ENCODE results near the gene FBN2. TPM values are rescaled to one million over a fixed set of nuclear protein-coding genes. Genes with fewer than 3 reads are reported as not detected.
"Not testable (repeated sequence)": the region's sequence is repeated elsewhere in the genome, so short reads cannot be mapped to it uniquely, and the experiment has no call there.

FBN2 gene
- total and polyA plus RNA-seq, 2 donors: 0.62 to 138 TPM

DNA sequence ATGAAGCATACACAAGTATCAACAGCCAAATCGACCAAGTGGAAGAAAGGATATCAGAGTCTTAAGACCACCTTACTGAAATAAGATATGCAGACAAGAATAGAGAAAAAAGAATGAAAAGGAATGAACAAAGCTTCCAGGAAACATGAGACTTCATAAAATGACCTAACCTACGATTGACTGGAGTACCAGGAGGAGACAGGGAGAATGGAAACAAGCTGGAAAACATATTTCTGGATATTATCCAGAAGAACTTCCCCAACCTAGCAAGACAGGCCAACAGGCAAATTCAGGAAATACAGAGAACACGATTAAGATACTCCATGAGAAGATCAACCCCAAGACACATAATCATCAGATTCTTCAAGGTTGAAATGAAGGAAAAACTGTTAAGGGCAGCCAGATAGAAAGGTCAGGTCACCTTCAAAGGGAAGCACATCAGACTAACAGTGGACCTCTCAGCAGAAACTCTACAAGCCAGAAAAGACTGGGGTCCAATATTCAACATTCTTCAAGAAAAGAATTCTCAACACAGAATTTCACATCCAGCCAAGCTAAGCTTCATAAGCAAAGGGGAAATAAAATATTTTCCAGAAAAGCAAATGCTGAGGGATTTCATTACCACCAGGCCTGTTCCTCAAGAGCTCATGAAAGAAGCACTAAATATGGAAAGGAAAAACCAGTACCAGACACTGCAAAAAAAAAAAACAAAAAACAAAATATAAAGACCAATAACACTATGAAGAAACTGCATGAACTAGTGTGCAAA lies 80.7 kb downstream of the FBN2 start:
- not testable (repeated sequence) for H3K4me1 ChIP-seq (ENCODE audit: insufficient read depth); H3K4me3 ChIP-seq (ENCODE audit: low read depth, low read length); H3K27ac ChIP-seq (ENCODE audit: low read depth); H3K36me3 ChIP-seq (ENCODE audit: insufficient read depth); DNase-seq (ENCODE audit: extremely low spot score)
- 62% methylated on average over 3 of the region's 3 CpGs for WGBS

GRCh38 chr5:128455841-128456361 lies 82.1 kb downstream of the FBN2 start:
- DNase-seq (ENCODE audit: extremely low spot score): no peak
- Histone ChIP-seq H3K36me3 (ENCODE audit: insufficient read depth) (no peaks in the 10 kb centered on the region), H3K27ac (ENCODE audit: low read depth) (no peak overlapping the region), H3K4me3 (ENCODE audit: low read depth, low read length) (no peak overlapping the region), H3K4me1 (ENCODE audit: insufficient read depth) (no peaks in the 10 kb centered on the region)
- WGBS: 55% methylated on average over 7 of the region's 7 CpGs

DNA sequence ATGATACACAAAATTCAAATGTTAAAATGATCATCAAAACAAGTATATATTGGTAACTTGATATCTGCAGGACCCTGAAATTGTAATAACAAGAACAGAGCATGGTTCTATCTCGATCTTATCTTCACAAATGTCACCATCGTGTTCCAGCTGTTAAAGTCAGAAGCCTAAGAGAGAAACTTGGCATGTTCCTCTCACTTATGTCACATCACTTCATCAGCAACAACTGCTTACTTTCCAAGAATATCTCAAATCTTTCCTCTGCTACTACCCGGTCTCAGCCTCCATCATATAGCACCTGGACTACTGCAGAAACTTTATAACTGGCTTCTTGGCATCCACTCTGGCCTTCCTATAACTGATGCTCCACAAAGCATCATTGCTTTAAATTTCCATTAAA lies 84.9 kb downstream of the FBN2 start:
- DNase-seq (ENCODE audit: extremely low spot score): no peak
- no peaks in the 10 kb centered on the region for H3K36me3 ChIP-seq (ENCODE audit: insufficient read depth)
- no peaks in the 10 kb centered on the region for H3K4me1 ChIP-seq (ENCODE audit: insufficient read depth)
- no peak overlapping the region for H3K27ac ChIP-seq (ENCODE audit: low read depth)
- no peak overlapping the region for H3K4me3 ChIP-seq (ENCODE audit: low read depth, low read length)
- WGBS: 42% methylated on average over 3 of the region's 3 CpGs

- not testable (repeated sequence) for H3K4me1 ChIP-seq (ENCODE audit: insufficient read depth); H3K4me3 ChIP-seq (ENCODE audit: low read depth, low read length); H3K27ac ChIP-seq (ENCODE audit: low read depth); DNase-seq (ENCODE audit: extremely low spot score); H3K36me3 ChIP-seq (ENCODE audit: insufficient read depth)
- WGBS: 97% methylated on average over 10 of the region's 10 CpGs
Observed at GRCh38 chr5:128447224-128447623, 90.8 kb downstream of the FBN2 start.

DNA sequence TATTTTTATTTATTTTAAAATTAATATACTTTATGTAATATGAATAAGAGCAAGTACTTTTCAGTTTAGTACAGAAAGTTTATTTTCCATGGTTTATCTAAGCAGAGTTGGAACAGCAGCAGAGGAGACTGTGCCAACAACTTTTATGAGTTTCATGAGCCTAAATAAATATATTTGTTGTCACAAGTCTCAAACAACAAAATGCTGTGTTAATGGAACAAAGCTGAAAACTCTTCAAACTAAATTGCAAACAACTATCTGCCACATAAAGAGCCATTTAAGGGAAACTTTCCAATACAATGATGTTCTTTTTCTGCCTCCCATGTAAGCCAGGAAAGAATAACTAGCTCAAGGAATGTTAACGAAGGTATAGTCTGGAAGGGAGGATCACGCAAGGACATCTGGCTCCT lies 96.1 kb downstream of the FBN2 start:
- H3K36me3 ChIP-seq (ENCODE audit: insufficient read depth): no peaks in the 10 kb centered on the region
- no peak overlapping the region for H3K4me3 ChIP-seq (ENCODE audit: low read depth, low read length)
- 18% methylated on average over 2 of the region's 2 CpGs for WGBS
- DNase-seq (ENCODE audit: extremely low spot score): peak; percentile 43
- H3K27ac ChIP-seq (ENCODE audit: low read depth): no peak overlapping the region
- no peaks in the 10 kb centered on the region for H3K4me1 ChIP-seq (ENCODE audit: insufficient read depth)

- WGBS: 84% methylated on average over 2 of the region's 2 CpGs
- Histone ChIP-seq H3K27ac (ENCODE audit: low read depth) (no peak overlapping the region), H3K4me1 (ENCODE audit: insufficient read depth) (no peaks in the 10 kb centered on the region), H3K4me3 (ENCODE audit: low read depth, low read length) (no peak overlapping the region), H3K36me3 (ENCODE audit: insufficient read depth) (no peaks in the 10 kb centered on the region)
- no peak for DNase-seq (ENCODE audit: extremely low spot score)
Observed at GRCh38 chr5:128441165-128441564, 96.9 kb downstream of the FBN2 start.

DNA sequence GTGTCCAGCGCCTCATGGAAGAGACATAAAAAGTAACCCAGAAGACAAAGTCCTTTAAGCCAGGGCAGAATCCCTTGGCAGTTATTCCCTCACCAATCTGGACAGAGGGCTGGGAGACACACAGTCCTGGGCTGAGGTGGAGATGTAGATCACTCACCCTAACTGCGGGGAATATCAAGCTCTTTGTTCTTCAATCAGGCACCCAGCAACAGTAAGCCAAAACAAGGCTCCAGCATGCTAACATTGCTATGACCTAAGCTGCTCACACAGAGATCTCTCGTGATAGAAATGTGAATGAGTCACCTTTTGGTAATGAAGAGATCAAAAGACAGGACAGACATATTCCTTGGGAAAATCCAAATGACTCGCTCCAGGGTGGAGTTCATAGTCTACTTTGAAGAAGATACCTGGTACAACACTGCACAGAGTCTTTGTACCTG lies 101.3 kb downstream of the FBN2 start:
- Histone ChIP-seq H3K4me3 (ENCODE audit: low read depth, low read length) (no peak overlapping the region), H3K36me3 (ENCODE audit: insufficient read depth) (no peaks in the 10 kb centered on the region), H3K27ac (ENCODE audit: low read depth) (no peak overlapping the region), H3K4me1 (ENCODE audit: insufficient read depth) (no peaks in the 10 kb centered on the region)
- DNase-seq (ENCODE audit: extremely low spot score): no peak
- 85% methylated on average over 4 of the region's 4 CpGs for WGBS

DNA sequence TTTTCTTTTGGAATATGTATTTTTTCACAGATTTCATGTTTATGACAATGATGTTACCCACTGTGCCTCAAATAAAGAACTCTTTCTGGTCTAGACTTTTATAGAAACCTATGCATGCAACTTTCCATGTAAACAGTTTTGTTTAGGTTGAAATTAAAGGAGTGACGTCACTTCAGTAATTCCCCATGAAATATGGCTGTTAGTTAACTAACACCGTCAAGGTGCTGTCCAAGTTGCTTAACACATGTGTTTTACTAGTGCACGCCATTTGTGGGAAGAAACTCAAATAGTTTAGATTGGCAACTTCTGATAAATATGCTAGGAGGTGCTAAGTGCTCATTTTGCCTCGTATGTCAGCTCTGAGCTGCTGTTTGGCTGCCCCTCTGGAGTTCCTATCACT lies 102.2 kb downstream of the FBN2 start:
- WGBS: 82% methylated on average over 4 of the region's 4 CpGs
- H3K4me1 ChIP-seq (ENCODE audit: insufficient read depth): no peaks in the 10 kb centered on the region

DNA sequence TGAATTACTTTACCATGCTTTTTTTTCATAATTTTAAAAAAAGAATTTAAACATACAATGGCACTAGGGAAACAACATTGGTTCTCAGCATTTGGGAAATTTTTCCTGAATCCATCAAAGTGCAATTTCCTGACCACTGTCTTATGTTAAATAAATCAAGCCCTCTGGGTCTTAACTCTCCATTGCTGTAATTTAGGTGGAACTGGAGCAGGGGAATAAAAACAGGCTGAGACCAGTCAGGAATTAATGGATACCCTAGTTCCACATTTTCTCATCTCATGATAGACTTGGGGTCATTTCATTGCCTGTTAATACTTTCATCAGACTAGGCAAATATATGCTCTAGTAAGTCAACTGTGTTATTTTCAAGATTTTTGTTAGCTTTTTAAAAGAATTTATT lies 103.1 kb downstream of the FBN2 start:
- no peak overlapping the region for H3K27ac ChIP-seq (ENCODE audit: low read depth)
- DNase-seq (ENCODE audit: extremely low spot score): no peak

More for the DNA sequence above, 102.2 kb downstream of the FBN2 start:
- Histone ChIP-seq H3K36me3 (ENCODE audit: insufficient read depth) (no peaks in the 10 kb centered on the region), H3K27ac (ENCODE audit: low read depth) (no peak overlapping the region), H3K4me3 (ENCODE audit: low read depth, low read length) (no peak overlapping the region)
- DNase-seq (ENCODE audit: extremely low spot score): no peak

DNA sequence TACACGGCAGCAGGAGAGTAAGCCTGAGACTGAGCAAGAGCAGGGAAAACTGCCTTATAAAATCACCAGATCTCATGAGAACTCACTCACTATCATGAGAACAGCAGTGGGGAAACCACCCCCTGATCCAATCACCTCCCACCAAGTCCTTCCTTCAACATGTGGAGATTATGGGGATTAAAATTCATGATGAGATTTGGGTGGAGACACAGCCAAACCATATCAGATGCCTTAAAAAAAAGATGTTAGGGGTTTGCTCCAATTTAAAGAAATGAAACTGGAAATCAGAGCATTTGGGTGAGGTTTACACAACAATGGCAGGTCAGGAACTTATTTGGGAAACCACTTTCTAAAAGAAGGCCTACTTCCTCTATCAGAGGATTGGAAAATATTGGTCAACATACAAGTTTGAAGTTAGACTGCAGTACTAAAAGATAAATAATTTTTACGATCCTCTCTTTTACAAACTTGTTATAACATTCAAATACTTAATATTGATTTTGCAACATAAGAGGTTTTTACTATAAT lies 105.1 kb downstream of the FBN2 start:
- Histone ChIP-seq H3K36me3 (ENCODE audit: insufficient read depth) (no peaks in the 10 kb centered on the region), H3K27ac (ENCODE audit: low read depth) (no peak overlapping the region), H3K4me3 (ENCODE audit: low read depth, low read length) (no peak overlapping the region), H3K4me1 (ENCODE audit: insufficient read depth) (no peaks in the 10 kb centered on the region)
- 86% methylated on average over 2 of the region's 2 CpGs for WGBS
- DNase-seq (ENCODE audit: extremely low spot score): no peak

More for the DNA sequence above, 103.1 kb downstream of the FBN2 start:
- no peaks in the 10 kb centered on the region for H3K4me1 ChIP-seq (ENCODE audit: insufficient read depth)
- no peaks in the 10 kb centered on the region for H3K36me3 ChIP-seq (ENCODE audit: insufficient read depth)
- H3K4me3 ChIP-seq (ENCODE audit: low read depth, low read length): no peak overlapping the region

- 88% methylated on average over 1 of the region's 1 CpG for WGBS
- no peaks in the 10 kb centered on the region for H3K4me1 ChIP-seq (ENCODE audit: insufficient read depth)
- no peaks in the 10 kb centered on the region for H3K36me3 ChIP-seq (ENCODE audit: insufficient read depth)
- no peak overlapping the region for H3K4me3 ChIP-seq (ENCODE audit: low read depth, low read length)
- no peak overlapping the region for H3K27ac ChIP-seq (ENCODE audit: low read depth)
- DNase-seq (ENCODE audit: extremely low spot score): no peak
Observed at GRCh38 chr5:128427921-128428320, 110.1 kb downstream of the FBN2 start.

- Histone ChIP-seq H3K4me1 (ENCODE audit: insufficient read depth) (no peaks in the 10 kb centered on the region), H3K27ac (ENCODE audit: low read depth) (no peak overlapping the region), H3K36me3 (ENCODE audit: insufficient read depth) (no peaks in the 10 kb centered on the region), H3K4me3 (ENCODE audit: low read depth, low read length) (no peak overlapping the region)
- 86% methylated on average over 5 of the region's 5 CpGs for WGBS
- DNase-seq (ENCODE audit: extremely low spot score): no peak
Observed at GRCh38 chr5:128426090-128426534, 111.9 kb downstream of the FBN2 start.

DNA sequence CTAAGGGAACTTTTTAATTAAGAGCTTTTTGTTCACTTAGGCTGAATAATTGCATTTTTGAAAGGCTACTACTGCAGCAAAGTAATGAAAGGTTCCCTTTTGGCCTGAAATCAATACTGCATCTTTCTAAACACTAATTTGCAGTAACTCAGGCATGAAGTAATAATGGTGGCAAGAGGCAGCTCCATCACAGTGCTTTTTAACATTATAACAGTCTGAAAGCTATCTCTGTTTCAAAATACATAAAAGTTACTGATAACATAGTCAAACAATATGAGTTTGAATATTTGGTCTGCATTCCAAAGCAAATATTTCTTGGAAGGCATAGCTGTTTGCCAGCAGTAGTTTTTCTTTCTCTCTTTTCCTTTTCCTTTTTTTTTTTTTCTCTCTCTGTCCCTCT lies 113.4 kb downstream of the FBN2 start:
- Histone ChIP-seq H3K4me1 (ENCODE audit: insufficient read depth) (no peaks in the 10 kb centered on the region), H3K36me3 (ENCODE audit: insufficient read depth) (no peaks in the 10 kb centered on the region), H3K4me3 (ENCODE audit: low read depth, low read length) (no peak overlapping the region), H3K27ac (ENCODE audit: low read depth) (no peak overlapping the region)
- DNase-seq (ENCODE audit: extremely low spot score): no peak

- H3K4me3 ChIP-seq (ENCODE audit: low read depth, low read length): no peak overlapping the region
- no peak for DNase-seq (ENCODE audit: extremely low spot score)
- no peak overlapping the region for H3K27ac ChIP-seq (ENCODE audit: low read depth)
- H3K4me1 ChIP-seq (ENCODE audit: insufficient read depth): no peaks in the 10 kb centered on the region
- no peaks in the 10 kb centered on the region for H3K36me3 ChIP-seq (ENCODE audit: insufficient read depth)
Observed at GRCh38 chr5:128422612-128423011, 115.4 kb downstream of the FBN2 start.
